Measurements from ENCODE around the gene DCST1.

- TF ChIP-seq, protein P1, sequence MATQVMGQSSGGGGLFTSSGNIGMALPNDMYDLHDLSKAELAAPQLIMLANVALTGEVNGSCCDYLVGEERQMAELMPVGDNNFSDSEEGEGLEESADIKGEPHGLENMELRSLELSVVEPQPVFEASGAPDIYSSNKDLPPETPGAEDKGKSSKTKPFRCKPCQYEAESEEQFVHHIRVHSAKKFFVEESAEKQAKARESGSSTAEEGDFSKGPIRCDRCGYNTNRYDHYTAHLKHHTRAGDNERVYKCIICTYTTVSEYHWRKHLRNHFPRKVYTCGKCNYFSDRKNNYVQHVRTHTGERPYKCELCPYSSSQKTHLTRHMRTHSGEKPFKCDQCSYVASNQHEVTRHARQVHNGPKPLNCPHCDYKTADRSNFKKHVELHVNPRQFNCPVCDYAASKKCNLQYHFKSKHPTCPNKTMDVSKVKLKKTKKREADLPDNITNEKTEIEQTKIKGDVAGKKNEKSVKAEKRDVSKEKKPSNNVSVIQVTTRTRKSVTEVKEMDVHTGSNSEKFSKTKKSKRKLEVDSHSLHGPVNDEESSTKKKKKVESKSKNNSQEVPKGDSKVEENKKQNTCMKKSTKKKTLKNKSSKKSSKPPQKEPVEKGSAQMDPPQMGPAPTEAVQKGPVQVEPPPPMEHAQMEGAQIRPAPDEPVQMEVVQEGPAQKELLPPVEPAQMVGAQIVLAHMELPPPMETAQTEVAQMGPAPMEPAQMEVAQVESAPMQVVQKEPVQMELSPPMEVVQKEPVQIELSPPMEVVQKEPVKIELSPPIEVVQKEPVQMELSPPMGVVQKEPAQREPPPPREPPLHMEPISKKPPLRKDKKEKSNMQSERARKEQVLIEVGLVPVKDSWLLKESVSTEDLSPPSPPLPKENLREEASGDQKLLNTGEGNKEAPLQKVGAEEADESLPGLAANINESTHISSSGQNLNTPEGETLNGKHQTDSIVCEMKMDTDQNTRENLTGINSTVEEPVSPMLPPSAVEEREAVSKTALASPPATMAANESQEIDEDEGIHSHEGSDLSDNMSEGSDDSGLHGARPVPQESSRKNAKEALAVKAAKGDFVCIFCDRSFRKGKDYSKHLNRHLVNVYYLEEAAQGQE (IDR thresholded peaks at IDR 0.05; ENCODE audit: low read depth): no peak
- TF ChIP-seq, protein P2, sequence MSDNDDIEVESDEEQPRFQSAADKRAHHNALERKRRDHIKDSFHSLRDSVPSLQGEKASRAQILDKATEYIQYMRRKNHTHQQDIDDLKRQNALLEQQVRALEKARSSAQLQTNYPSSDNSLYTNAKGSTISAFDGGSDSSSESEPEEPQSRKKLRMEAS (IDR thresholded peaks at IDR 0.05): no peak
- TF ChIP-seq YY1 (IDR thresholded peaks at IDR 0.05; ENCODE audit: low read depth) (no peak), NFIC (IDR thresholded peaks at IDR 0.05) (peak; percentile 73), EP300 (IDR thresholded peaks at IDR 0.05; ENCODE audit: borderline replicate concordance) (no peak), TAF1 (IDR thresholded peaks at IDR 0.05; ENCODE audit: low read depth) (no peak), EGR1 (IDR thresholded peaks at IDR 0.05) (no peak), TEAD4 (IDR thresholded peaks at IDR 0.05) (no peak), USF1 (IDR thresholded peaks at IDR 0.05) (no peak), CREB1 (IDR thresholded peaks at IDR 0.05; ENCODE audit: low read depth) (no peak), RAD21 (IDR thresholded peaks at IDR 0.05; ENCODE audit: low read depth) (no peak), FOXM1 (IDR thresholded peaks at IDR 0.05; ENCODE audit: borderline replicate concordance, low read depth) (no peak)
Observed at GRCh38 chr1:155070158-155070621, 36.6 kb downstream of the DCST1 start.

Measured in Ishikawa (cell line).